ENCODE data around the gene ZNHIT1.

ZNHIT1 gene

GRCh38 chr7:101217388-101218235 is at the start of gene ZNHIT1, which contains the start of gene PLOD3:
ZNHIT1 (plus strand) TSS chr7:101218165; CDS start chr7:101218196, 31 bp downstream.
PLOD3 (minus strand) TSS chr7:101217581; CDS start chr7:101217274, 307 bp downstream.
- peak; percentile 100 for DNase-seq (ENCODE audit: low spot score)

GRCh38 chr7:101168412-101169049 is 49.4 kb upstream of the ZNHIT1 start:
- no peak for DNase-seq (ENCODE audit: low spot score)

GRCh38 chr7:101169110-101169837 is 48.7 kb upstream of the ZNHIT1 start:
- DNase-seq (ENCODE audit: low spot score) = no peak

- DNase-seq (ENCODE audit: low spot score) = peak; percentile 72
These were observed 48.0 kb upstream of the ZNHIT1 start for GRCh38 chr7:101169838-101170551.

GRCh38 chr7:101170617-101171441 is 47.1 kb upstream of the ZNHIT1 start:
- DNase-seq (ENCODE audit: low spot score) = no peak

DNA sequence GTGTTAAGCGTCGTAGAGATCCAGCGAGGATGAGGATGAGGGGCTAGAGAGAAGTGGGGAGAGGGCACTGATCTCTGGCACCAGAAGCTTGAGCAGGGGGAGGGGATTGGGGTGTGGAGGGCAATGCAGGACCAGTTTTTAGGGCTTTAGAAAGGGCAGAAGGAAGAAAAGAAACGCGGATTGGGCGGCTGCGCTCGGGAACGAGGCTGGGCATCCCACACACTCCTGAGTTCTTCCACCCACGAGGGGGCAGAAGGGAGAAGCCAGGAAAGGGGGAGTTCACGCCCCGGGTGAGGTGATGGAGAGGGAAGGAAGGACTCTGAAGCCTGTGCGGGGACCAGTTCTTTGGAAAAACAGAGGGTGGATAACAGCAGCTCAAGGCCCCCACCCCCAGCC is 46.5 kb upstream of the ZNHIT1 start:
- DNase-seq (ENCODE audit: low spot score) = no peak

DNA sequence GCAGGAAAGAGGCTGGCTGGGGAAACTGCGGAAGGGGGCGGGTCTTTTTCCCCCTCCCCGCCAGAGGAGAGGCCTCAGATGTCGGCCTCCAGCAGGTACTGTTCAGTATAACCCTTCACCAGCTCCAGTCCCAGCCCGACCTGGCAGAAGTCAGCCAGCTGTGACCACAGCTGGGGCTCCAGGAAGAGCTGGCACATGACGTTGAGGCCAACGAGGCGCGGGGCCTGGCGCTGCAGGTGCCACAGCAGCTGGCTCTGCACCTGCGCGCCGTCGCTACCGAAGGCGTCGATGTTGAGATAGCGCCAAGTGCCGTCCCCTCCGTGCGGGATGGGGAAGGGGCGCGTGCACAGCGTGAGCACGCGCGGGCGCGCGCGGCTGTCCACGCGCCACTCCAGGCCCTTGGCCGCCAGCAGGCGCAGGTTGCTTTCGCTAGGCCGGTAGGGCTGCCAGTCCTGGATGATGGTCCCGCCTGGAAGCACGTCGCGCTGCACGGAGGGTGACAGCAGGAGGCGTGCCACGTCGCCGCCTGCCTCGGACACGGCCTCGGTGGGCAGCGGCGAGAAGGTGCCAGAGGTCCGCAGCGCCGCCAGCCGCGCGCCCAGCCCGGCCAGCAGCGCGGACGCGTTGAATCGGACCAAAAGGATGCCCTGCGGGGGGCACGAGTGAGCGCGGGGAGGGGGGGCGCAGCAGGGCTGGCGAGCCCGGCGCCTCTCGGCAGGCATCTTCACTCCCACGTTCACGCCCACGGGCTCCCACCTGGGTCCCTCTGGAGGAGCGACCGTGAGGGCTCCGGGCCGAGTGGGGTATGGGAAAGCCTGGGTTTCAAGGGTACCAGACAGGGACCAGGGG is 45.7 kb upstream of the ZNHIT1 start:
- no peak for DNase-seq (ENCODE audit: low spot score)

DNA sequence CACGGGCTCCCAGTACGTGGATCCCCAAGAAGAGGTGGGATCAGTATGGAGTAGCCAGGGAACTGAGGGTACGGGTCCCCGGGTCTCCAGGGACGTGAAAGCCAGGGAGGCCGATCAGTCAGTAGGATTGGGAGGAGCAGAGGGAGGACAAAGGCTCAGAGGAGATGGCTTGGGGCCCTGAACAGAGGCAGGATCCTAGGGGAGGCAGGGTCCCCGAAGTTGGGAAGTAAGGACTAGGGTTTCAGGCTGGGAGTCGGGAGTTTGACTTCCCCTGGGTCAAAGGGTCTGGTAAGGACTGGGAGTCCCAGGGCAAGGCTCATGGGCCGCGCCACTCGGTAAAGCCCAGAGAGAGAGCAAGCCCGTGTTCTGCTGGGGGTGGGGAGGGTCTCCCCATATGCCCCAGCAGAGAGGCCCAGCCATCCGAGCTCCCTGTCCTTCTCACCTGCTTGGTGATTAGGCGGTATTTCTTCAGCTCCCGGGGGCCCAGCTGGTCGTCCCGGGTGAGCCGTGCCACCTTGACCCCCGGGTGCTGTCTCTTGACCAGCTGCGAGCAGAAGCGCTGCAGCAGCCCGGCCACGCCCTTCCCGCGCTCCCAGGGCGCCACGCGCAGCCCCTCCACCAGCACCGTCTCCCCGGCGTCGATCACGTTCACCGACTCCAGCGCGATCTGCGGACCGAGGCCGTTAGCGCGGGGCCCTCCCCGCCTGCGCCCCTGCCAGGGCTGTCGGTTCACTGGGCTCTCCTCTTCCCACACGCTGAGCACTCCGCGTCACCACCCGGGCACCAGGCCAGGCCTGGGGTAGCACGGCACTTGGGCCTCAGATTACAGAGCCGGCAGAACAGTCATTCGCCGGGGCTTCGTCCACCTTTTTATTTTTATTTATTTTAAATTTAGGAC is 44.9 kb upstream of the ZNHIT1 start:
- DNase-seq (ENCODE audit: low spot score) = peak; percentile 56

GRCh38 chr7:101173752-101174244 is 44.2 kb upstream of the ZNHIT1 start:
- DNase-seq (ENCODE audit: low spot score) = peak; percentile 50

GRCh38 chr7:101174322-101174854 is 43.6 kb upstream of the ZNHIT1 start:
- DNase-seq (ENCODE audit: low spot score) = no peak

DNA sequence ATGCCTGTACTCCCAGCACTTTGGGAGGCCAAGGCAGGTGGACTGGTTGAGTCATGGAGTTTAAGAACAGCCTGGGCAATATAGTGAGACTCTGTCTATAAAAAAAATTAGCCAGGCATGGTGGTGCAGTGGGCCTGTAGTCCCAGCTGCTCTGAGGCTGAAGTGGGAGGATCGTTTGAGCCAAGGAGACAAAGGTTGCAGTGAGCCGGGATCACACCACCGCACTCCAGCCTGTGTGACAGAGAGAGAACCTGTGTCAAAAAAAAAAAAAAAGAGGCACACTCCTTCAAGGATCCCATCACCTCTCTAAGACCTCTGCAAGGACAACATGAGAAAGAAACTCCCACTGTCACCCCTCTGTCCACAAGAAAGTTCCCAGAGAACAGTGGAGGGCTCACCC is 42.3 kb upstream of the ZNHIT1 start:
- no peak for DNase-seq (ENCODE audit: low spot score)

GRCh38 chr7:101177644-101178043 is 40.3 kb upstream of the ZNHIT1 start:
- no peak for DNase-seq (ENCODE audit: low spot score)

DNA sequence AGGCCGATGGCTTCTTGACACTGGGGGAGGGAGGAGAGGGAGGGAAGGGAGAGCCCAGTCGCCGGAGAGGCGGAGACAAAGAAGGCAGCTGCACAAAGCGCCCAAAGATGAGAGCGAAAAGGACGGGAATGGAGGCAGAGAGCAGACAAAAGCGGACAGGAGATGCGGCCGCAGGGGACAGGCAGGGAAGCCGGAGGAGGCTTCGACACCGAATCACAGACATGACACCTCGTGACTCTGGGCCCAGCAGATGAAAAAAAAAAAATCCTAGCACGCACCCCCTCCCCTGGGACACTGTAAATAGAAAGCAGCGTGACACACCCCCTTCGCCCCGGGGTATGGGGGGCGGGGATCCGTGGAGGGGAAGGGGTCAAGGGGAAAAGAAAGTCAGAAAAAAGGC is 38.8 kb upstream of the ZNHIT1 start:
- no peak for DNase-seq (ENCODE audit: low spot score)

- no peak for DNase-seq (ENCODE audit: low spot score)
These were observed 38.3 kb upstream of the ZNHIT1 start for GRCh38 chr7:101179713-101180112.

GRCh38 chr7:101180130-101180755 is 37.7 kb upstream of the ZNHIT1 start, which contains the start of gene NAT16:
NAT16 (minus strand) TSS chr7:101180293; CDS start chr7:101174807, 5,486 bp downstream.
- DNase-seq (ENCODE audit: low spot score) = no peak

DNA sequence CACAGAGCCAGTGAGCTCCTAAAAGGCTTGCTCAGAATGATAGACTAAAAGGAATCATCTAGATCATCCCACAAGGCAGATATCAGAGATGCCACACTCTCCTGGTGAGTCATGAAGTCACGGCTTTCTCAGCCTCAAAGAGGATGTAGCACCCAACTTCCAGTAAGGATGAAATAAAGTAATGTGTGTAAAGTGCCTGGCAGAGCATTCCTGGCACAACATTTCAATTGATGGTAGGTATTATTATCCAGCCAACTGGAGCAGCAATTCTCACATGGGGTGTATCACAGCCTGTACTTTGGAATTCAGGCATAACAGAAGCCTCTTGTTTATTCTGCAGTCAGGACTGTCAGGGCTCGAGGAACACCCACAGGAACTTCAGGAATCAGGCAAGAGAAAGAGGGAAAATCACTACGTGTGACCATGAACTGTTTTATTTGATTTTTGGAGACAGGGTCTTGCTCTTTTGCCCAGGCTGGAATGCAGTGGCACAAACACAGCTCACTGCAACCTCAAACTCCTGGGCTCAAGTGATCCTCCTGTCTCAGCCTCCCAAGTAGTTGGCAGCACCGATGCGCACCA is 32.6 kb upstream of the ZNHIT1 start:
- no peak for DNase-seq (ENCODE audit: low spot score)

DNA sequence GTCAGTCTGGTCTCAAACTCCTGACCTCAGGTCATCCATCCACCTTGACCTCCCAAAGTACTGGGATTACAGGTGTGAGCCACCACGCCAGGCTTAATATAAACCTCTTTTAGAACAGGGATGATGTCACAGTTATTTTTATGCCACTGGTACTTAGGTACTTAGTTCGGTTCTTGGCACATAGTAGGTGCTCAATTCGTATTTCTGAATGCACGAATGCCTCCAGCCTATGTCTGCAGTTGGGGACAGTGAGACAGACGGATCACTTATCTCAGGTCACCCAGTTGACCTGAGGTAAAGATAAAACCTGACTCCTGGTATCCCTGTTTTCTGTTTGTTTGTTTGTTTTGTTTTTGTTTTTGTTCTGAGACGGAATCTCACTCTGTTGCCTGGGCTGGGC is 31.8 kb upstream of the ZNHIT1 start:
- DNase-seq (ENCODE audit: low spot score) = no peak

Measured in hematopoietic multipotent progenitor cell treated with erythropoietin and hydrocortisone succinate and interleukin-3 and kit ligand, for 15 days (in vitro differentiated cells).